OCI-M2 (cell line): ENCODE data around the gene CFAP92.

ENCODE experiments used
- DNase-seq: peaks from one replicate; lab custom pipeline; 2025; ENCODE audit not compliant: unreplicated experiment; lab: John Stamatoyannopoulos, UW

The CFAP92 gene

GRCh38 chr3:128993461-128994172 lies at the start of gene CFAP92:
TSS of gene CFAP92 (minus strand) at chr3:128994076. CDS start at chr3:128993304, 772 bp downstream.
- no peak for DNase-seq

GRCh38 chr3:129040579-129041300 lies 46.9 kb upstream of the CFAP92 start:
- DNase-seq = no peak

- DNase-seq = no peak
These were observed 46.1 kb upstream of the CFAP92 start for GRCh38 chr3:129040039-129040336.

- no peak for DNase-seq
These were observed 45.6 kb upstream of the CFAP92 start for GRCh38 chr3:129039271-129040038.

- no peak for DNase-seq
These were observed 44.4 kb upstream of the CFAP92 start for GRCh38 chr3:129038121-129038855.

- DNase-seq = no peak
These were observed 43.2 kb upstream of the CFAP92 start for GRCh38 chr3:129037093-129037419.

- no peak for DNase-seq
These were observed 42.6 kb upstream of the CFAP92 start for GRCh38 chr3:129036222-129037092.

GRCh38 chr3:129035360-129036221 lies 41.7 kb upstream of the CFAP92 start:
- no peak for DNase-seq

GRCh38 chr3:129034642-129035041 lies 40.8 kb upstream of the CFAP92 start:
- no peak for DNase-seq

- no peak for DNase-seq
These were observed 39.9 kb upstream of the CFAP92 start for GRCh38 chr3:129033633-129034321.

GRCh38 chr3:129033151-129033550 lies 39.3 kb upstream of the CFAP92 start:
- DNase-seq = no peak

GRCh38 chr3:129032716-129033115 lies 38.8 kb upstream of the CFAP92 start:
- no peak for DNase-seq

GRCh38 chr3:129031476-129032215 lies 37.8 kb upstream of the CFAP92 start:
- no peak for DNase-seq

GRCh38 chr3:129030611-129031010 lies 36.7 kb upstream of the CFAP92 start:
- DNase-seq = no peak

- no peak for DNase-seq
These were observed 35.0 kb upstream of the CFAP92 start for GRCh38 chr3:129028866-129029265.

GRCh38 chr3:129027544-129027880 lies 33.6 kb upstream of the CFAP92 start:
- no peak for DNase-seq

- DNase-seq = peak; percentile 52
These were observed 33.1 kb upstream of the CFAP92 start for GRCh38 chr3:129026728-129027543.
